IMR-90 (cell line): ENCODE data around the gene RILPL2. TPM values are rescaled to one million over a fixed set of nuclear protein-coding genes. Genes with fewer than 3 reads are reported as not detected.

ENCODE experiments used
- ATAC-seq: fragments of 200-7000 bp; cut with Tn5 transposase; 2 replicates; pipeline ENCODE4 v1.9.1; 2020; ENCODE audit warnings: low read depth, mild to moderate bottlenecking, moderate library complexity
- BruUV-seq: library from RNA; stranded (reverse); fragments of 400-500 nt; replicated peaks from 2 replicates; lab custom pipeline; 2021; lab: Mats Ljungman, UMichigan
- CTCF ChIA-PET: fragments of 300-600 bp; formaldehyde crosslinking; extraction: SDS; loops from one replicate; lab custom pipeline; 2021; ENCODE audit warnings: antibody characterized with exemption; lab: Yijun Ruan, JAX
- POLR2A ChIA-PET: fragments of 300-600 bp; sonication (Branson Sonifier 250); formaldehyde crosslinking; loops from one replicate; lab custom pipeline; 2022; ENCODE audit warnings: antibody characterized with exemption; ENCODE audit not compliant: unreplicated experiment; lab: Charles Lee
- DNase-seq: peaks from one replicate; pipeline ENCODE4 v3.0.0; 2013
- H2AFZ ChIP-seq: replicated peaks from 2 replicates; pipeline ENCODE3; 2013; ENCODE audit warnings: low read length, mild to moderate bottlenecking; ENCODE audit not compliant: poor library complexity
- H2AK5ac ChIP-seq: 2 replicates; pipeline ENCODE4 v1.6.1; 2013; ENCODE audit warnings: low read depth, low read length, inconsistent platforms
- H2AK9ac ChIP-seq: replicated peaks from 2 replicates; pipeline ENCODE3; 2013; ENCODE audit warnings: mild to moderate bottlenecking, low read depth, low read length, moderate library complexity; ENCODE audit not compliant: poor library complexity
- H2BK120ac ChIP-seq: 2 replicates; pipeline ENCODE4 v1.6.1; 2013; ENCODE audit warnings: low read depth, low read length, inconsistent platforms
- H2BK15ac ChIP-seq: 3 replicates; pipeline ENCODE4 v1.6.1; 2013; ENCODE audit warnings: low read depth, low read length, inconsistent platforms
- H2BK20ac ChIP-seq: 2 replicates; pipeline ENCODE4 v1.6.1; 2013; ENCODE audit warnings: low read depth, mild to moderate bottlenecking, inconsistent platforms, low read length, moderate library complexity
- H2BK5ac ChIP-seq: 2 replicates; pipeline ENCODE4 v1.6.1; 2013; ENCODE audit warnings: mild to moderate bottlenecking, low read depth, low read length, inconsistent platforms; ENCODE audit not compliant: poor library complexity, severe bottlenecking
- H3K14ac ChIP-seq: replicated peaks from 2 replicates; pipeline ENCODE4 v1.6.1; 2013; ENCODE audit warnings: low read depth, low read length, inconsistent platforms
- H3K18ac ChIP-seq: 2 replicates; pipeline ENCODE4 v1.6.1; 2013; ENCODE audit warnings: low read depth, low read length, control low read depth
- H3K23ac ChIP-seq: 2 replicates; pipeline ENCODE4 v1.6.1; 2013; ENCODE audit warnings: low read depth, low read length, inconsistent platforms
- H3K27ac ChIP-seq: 2 replicates; pipeline ENCODE4 v1.5.1; 2013; ENCODE audit warnings: mild to moderate bottlenecking, control low read depth, low read length; ENCODE audit not compliant: insufficient read depth
- H3K27me3 ChIP-seq: 2 replicates; pipeline ENCODE4 v1.6.1; 2013; ENCODE audit warnings: low read length; ENCODE audit not compliant: control insufficient read depth, insufficient read depth
- H3K36me3 ChIP-seq: 2 replicates; pipeline ENCODE4 v1.6.1; 2013; ENCODE audit warnings: low read length, mixed read lengths; ENCODE audit not compliant: control insufficient read depth, insufficient read depth
- H3K4ac ChIP-seq: 2 replicates; pipeline ENCODE4 v1.6.1; 2013; ENCODE audit warnings: low read depth, low read length, inconsistent platforms
- H3K4me1 ChIP-seq: 2 replicates; pipeline ENCODE4 v1.6.1; 2013; ENCODE audit warnings: low read length, mixed read lengths; ENCODE audit not compliant: control insufficient read depth, insufficient read depth
- H3K4me2 ChIP-seq: 2 replicates; pipeline ENCODE4 v1.6.1; 2013; ENCODE audit warnings: low read depth, mild to moderate bottlenecking, control low read depth, low read length, moderate library complexity
- H3K4me3 ChIP-seq: 2 replicates; pipeline ENCODE4 v1.5.1; 2013; ENCODE audit warnings: low read depth, mild to moderate bottlenecking, control low read depth, low read length, moderate library complexity; ENCODE audit not compliant: insufficient read depth
- H3K56ac ChIP-seq: 2 replicates; pipeline ENCODE4 v1.6.1; 2013; ENCODE audit warnings: low read length, inconsistent platforms; ENCODE audit not compliant: insufficient read depth; ENCODE audit errors: extremely low read depth
- H3K79me1 ChIP-seq, 2 experiments: 2 replicates each; pipeline ENCODE4 v1.6.1; 2013; ENCODE audit warnings: low read length in 2 of 2, inconsistent platforms in 1 of 2, low read depth in 1 of 2
- H3K9ac ChIP-seq: 2 replicates; pipeline ENCODE4 v1.6.1; 2013; ENCODE audit warnings: low read depth, low read length, control low read depth
- H3K9me1 ChIP-seq: 2 replicates; pipeline ENCODE4 v1.6.1; 2013; ENCODE audit warnings: low read length, inconsistent platforms; ENCODE audit not compliant: insufficient read depth
- H3K9me3 ChIP-seq: 2 replicates; pipeline ENCODE4 v1.6.1; 2013; ENCODE audit warnings: low read length; ENCODE audit not compliant: control insufficient read depth, insufficient read depth
- H4K20me1 ChIP-seq: 2 replicates; pipeline ENCODE4 v1.6.1; 2013; ENCODE audit warnings: low read length, inconsistent platforms; ENCODE audit not compliant: insufficient read depth
- H4K5ac ChIP-seq: 2 replicates; pipeline ENCODE4 v1.6.1; 2013; ENCODE audit warnings: mild to moderate bottlenecking, low read depth, low read length, control low read depth
- H4K8ac ChIP-seq, 2 experiments: 2 replicates each; pipeline ENCODE4 v1.6.1; 2013; ENCODE audit warnings: low read depth in 2 of 2, low read length in 2 of 2, control low read depth in 1 of 2, inconsistent platforms in 1 of 2
- H4K91ac ChIP-seq: 2 replicates; pipeline ENCODE4 v1.6.1; 2013; ENCODE audit warnings: low read depth, low read length, inconsistent platforms; ENCODE audit not compliant: insufficient read depth
- CEBPB ChIP-seq: IDR thresholded peaks from 2 replicates; pipeline ENCODE4 v1.6.1; 2012; ENCODE audit warnings: low read depth, low read length, improper control_type of control experiment
- CHD1 ChIP-seq: IDR thresholded peaks from 2 replicates; pipeline ENCODE4 v1.6.1; 2012; ENCODE audit warnings: low read depth, low read length, improper control_type of control experiment
- FOS ChIP-seq: fragments of 150-350 bp; IDR thresholded peaks from 2 replicates; pipeline ENCODE4 v1.6.1; 2016; ENCODE audit warnings: low read depth, low read length
- MAFK ChIP-seq: IDR thresholded peaks from 2 replicates; pipeline ENCODE4 v1.6.1; 2012; ENCODE audit warnings: low read depth, low read length, improper control_type of control experiment
- MAZ ChIP-seq: IDR thresholded peaks from 2 replicates; pipeline ENCODE4 v1.6.1; 2012; ENCODE audit warnings: low read depth, mild to moderate bottlenecking, low read length, improper control_type of control experiment, moderate library complexity, borderline replicate concordance
- MXI1 ChIP-seq: IDR thresholded peaks from 2 replicates; pipeline ENCODE4 v1.6.1; 2012; ENCODE audit warnings: low read depth, mild to moderate bottlenecking, low read length, moderate library complexity, borderline replicate concordance
- NFE2L2 ChIP-seq: fragments of 150-350 bp; IDR thresholded peaks from 2 replicates; pipeline ENCODE4 v1.6.1; 2016; ENCODE audit warnings: low read depth, mild to moderate bottlenecking, low read length
- POLR2A ChIP-seq: IDR thresholded peaks from 2 replicates; pipeline ENCODE4 v1.6.1; 2012; ENCODE audit warnings: mild to moderate bottlenecking, low read depth, low read length
- RAD21 ChIP-seq: IDR thresholded peaks from 2 replicates; pipeline ENCODE4 v1.6.1; 2012; ENCODE audit warnings: low read length, improper control_type of control experiment
- RCOR1 ChIP-seq: IDR thresholded peaks from 2 replicates; pipeline ENCODE4 v1.6.1; 2012; ENCODE audit warnings: mild to moderate bottlenecking, low read length, improper control_type of control experiment; ENCODE audit not compliant: insufficient replicate concordance
- RFX5 ChIP-seq: IDR thresholded peaks from 2 replicates; pipeline ENCODE4 v1.8.0; 2012; ENCODE audit warnings: low read depth, mild to moderate bottlenecking, low read length, moderate library complexity
- SMC3 ChIP-seq: fragments of 150-350 bp; IDR thresholded peaks from 2 replicates; pipeline ENCODE4 v1.6.1; 2016; ENCODE audit warnings: low read depth, mild to moderate bottlenecking, antibody characterized with exemption, low read length, moderate library complexity
- WGBS, 2 experiments: methylation state at CpG; one replicate each; pipeline versions ENCODE4 v1.1.5 to v1.1.7; 2013; ENCODE audit warnings: missing lambda C conversion rate in 2 of 2; ENCODE audit not compliant: insufficient read length in 1 of 2; ENCODE audit errors: extremely low coverage in 2 of 2; 5-methylcytosine and 5-hydroxymethylcytosine counted together
- dilution Hi-C: fragments of 300-500 bp; cut with HindIII; formaldehyde crosslinking; loops from one replicate; pipeline ENCODE4 v1.14.3; 2018; ENCODE audit warnings: low sequenced_read_pairs; ENCODE audit not compliant: unreplicated experiment
- in situ Hi-C: fragments of 300-500 bp; cut with MboI; formaldehyde crosslinking; loops from 3 replicates; pipeline ENCODE4 v1.14.3; 2019; ENCODE audit warnings: low sequenced_read_pairs, inconsistent platforms, mixed read lengths
- intact Hi-C: fragments of 100-400 bp; cut with micrococcal nuclease; formaldehyde crosslinking; loops from 2 replicates; pipeline ENCODE4 v1.10.0; 2022
- polyA plus RNA-seq, 3 experiments: library from polyadenylated mRNA; depleted of rRNA; stranded (reverse); fragments of >200 nt; gene quantifications; 2 replicates each; pipeline ENCODE4 v1.2.3, GENCODE V29; 2012; ENCODE audit warnings: low replicate concordance in 1 of 3
- total RNA-seq: library from RNA; depleted of rRNA; stranded (reverse); fragments of >200 nt; gene quantifications from 2 replicates; pipeline ENCODE4 v1.2.3, GENCODE V29; 2012
- TF ChIP-seq, protein P1 (sequence below): conservative IDR thresholded peaks from 2 replicates; pipeline ENCODE4 v1.5.1; 2012; ENCODE audit warnings: mild to moderate bottlenecking, low read depth, low read length, improper control_type of control experiment
- TF ChIP-seq, protein P2 (sequence below): fragments of 150-350 bp; IDR thresholded peaks from 2 replicates; pipeline ENCODE4 v1.6.1; 2017; ENCODE audit warnings: mild to moderate bottlenecking, antibody characterized with exemption, low read length, low read depth
- TF ChIP-seq, protein P3 (sequence below): fragments of 150-350 bp; IDR thresholded peaks from 2 replicates; pipeline ENCODE4 v1.6.1; 2016; ENCODE audit warnings: low read depth, mild to moderate bottlenecking, low read length, moderate library complexity, borderline replicate concordance

The RILPL2 gene
- total and polyA plus RNA-seq, 2 of the 4 experiments (the other 2 are of a cell fraction) = 1.8 to 2.2 TPM

DNA sequence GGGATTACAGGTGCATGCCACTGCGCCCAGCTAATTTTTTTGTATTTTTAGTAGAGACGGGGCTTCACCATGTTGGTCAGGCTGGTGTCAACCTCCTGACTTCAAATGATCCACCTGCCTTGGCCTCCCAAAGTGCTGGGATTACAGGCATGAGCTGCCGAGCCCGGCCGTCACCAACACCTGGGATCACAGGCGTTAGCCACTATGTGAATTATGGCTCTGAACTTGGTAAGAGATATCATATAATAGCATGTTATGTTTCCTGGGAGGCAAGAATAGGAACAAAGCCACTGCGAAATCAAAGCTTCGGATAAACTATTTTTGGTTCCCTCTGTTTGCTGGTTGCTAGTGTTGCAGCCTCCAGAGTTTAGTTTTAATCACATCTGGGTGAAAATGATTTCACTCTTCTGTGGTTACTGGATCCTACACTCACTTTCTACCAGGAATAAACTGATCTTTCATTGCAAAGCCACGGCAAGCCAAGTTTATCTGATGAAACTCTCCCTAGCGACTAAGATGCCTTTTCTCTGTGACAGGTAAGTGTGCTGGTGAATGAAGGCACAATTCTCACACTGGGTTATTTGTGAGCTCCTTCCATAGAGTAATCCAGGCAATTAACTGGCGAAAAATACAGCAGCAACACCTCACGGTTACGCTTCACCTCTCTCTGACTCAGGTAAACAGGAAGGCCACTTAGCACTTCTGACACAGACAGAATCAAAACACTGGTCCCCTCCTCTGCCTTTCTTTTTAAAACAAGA, 38.2 kb upstream of the RILPL2 start:
- no peak overlapping the region for H4K5ac ChIP-seq
- H3K23ac ChIP-seq = no peak overlapping the region
- CTCF ChIA-PET = no interaction called here
- DNase-seq (no peak), ATAC-seq (no peak)
- peaks cover 3% of the 10 kb centered on the region for H3K4me1 ChIP-seq
- no peak overlapping the region for H4K91ac ChIP-seq
- 70% methylated on average over 2 of the region's 13 CpGs; no CpG with 5 or more reads in 1 of the 2 experiments for WGBS, 2 experiments
- POLR2A ChIA-PET = interaction anchor here (0.6 kb wide), 1 partner anchor 342 kb away, joined by 4 read pairs; no protein-coding TSS in a partner anchor
- H2BK120ac ChIP-seq = no peak overlapping the region
- in situ Hi-C loops (no loop called here), dilution Hi-C loops (no loop called here), intact Hi-C loops (no loop called here)
- H2BK20ac ChIP-seq = no peak overlapping the region
- no peaks in the 10 kb centered on the region for H3K9me3 ChIP-seq
- no peaks in the 10 kb centered on the region; the same call in 1 of the 2 replicates for H3K9me1 ChIP-seq
- no peak overlapping the region for H3K14ac ChIP-seq
- no peak overlapping the region for H3K4ac ChIP-seq
- H2AK9ac ChIP-seq = no peak overlapping the region
- no peak overlapping the region for H2BK15ac ChIP-seq
- TF ChIP-seq, protein P1, sequence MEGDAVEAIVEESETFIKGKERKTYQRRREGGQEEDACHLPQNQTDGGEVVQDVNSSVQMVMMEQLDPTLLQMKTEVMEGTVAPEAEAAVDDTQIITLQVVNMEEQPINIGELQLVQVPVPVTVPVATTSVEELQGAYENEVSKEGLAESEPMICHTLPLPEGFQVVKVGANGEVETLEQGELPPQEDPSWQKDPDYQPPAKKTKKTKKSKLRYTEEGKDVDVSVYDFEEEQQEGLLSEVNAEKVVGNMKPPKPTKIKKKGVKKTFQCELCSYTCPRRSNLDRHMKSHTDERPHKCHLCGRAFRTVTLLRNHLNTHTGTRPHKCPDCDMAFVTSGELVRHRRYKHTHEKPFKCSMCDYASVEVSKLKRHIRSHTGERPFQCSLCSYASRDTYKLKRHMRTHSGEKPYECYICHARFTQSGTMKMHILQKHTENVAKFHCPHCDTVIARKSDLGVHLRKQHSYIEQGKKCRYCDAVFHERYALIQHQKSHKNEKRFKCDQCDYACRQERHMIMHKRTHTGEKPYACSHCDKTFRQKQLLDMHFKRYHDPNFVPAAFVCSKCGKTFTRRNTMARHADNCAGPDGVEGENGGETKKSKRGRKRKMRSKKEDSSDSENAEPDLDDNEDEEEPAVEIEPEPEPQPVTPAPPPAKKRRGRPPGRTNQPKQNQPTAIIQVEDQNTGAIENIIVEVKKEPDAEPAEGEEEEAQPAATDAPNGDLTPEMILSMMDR = no peak
- TF ChIP-seq NFE2L2 = no peak
- TF ChIP-seq CEBPB = no peak
- TF ChIP-seq MAFK = no peak
- no peak for TF ChIP-seq SMC3
- TF ChIP-seq RCOR1 = no peak
- TF ChIP-seq RFX5 = no peak
- no peak for TF ChIP-seq POLR2A
- no peak for TF ChIP-seq RAD21
- TF ChIP-seq MXI1 = no peak
- TF ChIP-seq, protein P2, sequence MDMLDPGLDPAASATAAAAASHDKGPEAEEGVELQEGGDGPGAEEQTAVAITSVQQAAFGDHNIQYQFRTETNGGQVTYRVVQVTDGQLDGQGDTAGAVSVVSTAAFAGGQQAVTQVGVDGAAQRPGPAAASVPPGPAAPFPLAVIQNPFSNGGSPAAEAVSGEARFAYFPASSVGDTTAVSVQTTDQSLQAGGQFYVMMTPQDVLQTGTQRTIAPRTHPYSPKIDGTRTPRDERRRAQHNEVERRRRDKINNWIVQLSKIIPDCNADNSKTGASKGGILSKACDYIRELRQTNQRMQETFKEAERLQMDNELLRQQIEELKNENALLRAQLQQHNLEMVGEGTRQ = no peak
- TF ChIP-seq CHD1 = no peak
- TF ChIP-seq FOS = no peak
- TF ChIP-seq MAZ = no peak
- TF ChIP-seq, protein P3, sequence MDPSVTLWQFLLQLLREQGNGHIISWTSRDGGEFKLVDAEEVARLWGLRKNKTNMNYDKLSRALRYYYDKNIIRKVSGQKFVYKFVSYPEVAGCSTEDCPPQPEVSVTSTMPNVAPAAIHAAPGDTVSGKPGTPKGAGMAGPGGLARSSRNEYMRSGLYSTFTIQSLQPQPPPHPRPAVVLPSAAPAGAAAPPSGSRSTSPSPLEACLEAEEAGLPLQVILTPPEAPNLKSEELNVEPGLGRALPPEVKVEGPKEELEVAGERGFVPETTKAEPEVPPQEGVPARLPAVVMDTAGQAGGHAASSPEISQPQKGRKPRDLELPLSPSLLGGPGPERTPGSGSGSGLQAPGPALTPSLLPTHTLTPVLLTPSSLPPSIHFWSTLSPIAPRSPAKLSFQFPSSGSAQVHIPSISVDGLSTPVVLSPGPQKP = no peak
- no peaks in the 10 kb centered on the region for H3K27me3 ChIP-seq
- H3K4me2 ChIP-seq = no peak overlapping the region
- no peak overlapping the region for H2BK5ac ChIP-seq
- no peak overlapping the region for H3K18ac ChIP-seq
- no peak overlapping the region for H2AFZ ChIP-seq
- H3K4me3 ChIP-seq = no peak overlapping the region
- H3K79me1 ChIP-seq = peaks cover 4 to 44% of the 10 kb centered on the region in 2 experiments; a peak in 3 of 4 replicates
- no TSS peak for BruUV-seq
- no peak overlapping the region for H4K8ac ChIP-seq
- H4K20me1 ChIP-seq = peaks cover 23% of the 10 kb centered on the region
- H3K9ac ChIP-seq = no peak overlapping the region
- no peak overlapping the region for H3K56ac ChIP-seq
- H3K36me3 ChIP-seq = peaks cover 34% of the 10 kb centered on the region
- no peak overlapping the region for H3K27ac ChIP-seq
- H2AK5ac ChIP-seq = no peak overlapping the region
